Measurements from ENCODE around the gene MYRFL.
"Not testable (repeated sequence)": the region's sequence is repeated elsewhere in the genome, so short reads cannot be mapped to it uniquely, and the experiment has no call there.

MYRFL gene

DNA sequence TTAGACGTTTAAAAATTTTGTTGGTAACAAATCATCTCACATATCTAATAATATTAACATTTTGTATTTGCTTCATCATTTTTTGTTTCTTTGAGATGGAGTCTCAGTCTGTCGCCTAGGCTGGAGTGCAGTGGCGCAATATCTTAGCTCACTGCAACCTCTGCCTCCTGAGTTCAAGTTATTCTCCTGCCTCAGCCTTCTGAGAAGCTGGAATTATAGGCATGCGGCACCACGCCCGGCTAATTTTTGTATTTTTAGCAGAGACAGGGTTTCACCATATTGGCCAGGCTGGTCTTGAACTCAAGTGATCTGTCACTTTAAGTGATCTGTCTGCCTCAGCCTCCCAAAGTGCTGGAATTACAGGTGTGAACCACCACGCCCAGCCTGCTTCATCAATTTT is 169.1 kb downstream of the MYRFL start:
- DNase-seq, result not testable (repeated sequence)

DNA sequence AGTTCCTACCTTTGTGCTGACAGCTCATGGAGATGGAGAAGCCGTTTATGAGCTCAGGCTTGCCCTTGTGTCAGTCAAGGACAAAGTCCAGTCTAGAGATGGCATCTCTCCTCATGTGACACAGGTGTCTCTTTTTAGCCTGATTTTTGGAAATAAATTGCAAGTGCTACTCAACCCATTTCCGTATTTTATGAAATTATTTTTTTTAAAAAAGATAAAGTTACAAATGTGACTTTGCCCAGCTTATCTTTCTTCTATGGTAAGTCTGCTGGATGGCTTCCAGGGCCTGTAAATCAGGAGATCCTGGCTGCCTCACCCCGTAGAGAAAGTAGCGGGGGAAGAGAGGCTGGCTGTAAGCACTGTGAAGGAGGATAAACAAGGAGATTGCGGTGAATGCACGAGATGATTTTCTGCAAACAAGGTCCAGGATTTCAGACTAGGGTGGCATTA is 169.7 kb downstream of the MYRFL start:
- DNase-seq, result no peak

DNA sequence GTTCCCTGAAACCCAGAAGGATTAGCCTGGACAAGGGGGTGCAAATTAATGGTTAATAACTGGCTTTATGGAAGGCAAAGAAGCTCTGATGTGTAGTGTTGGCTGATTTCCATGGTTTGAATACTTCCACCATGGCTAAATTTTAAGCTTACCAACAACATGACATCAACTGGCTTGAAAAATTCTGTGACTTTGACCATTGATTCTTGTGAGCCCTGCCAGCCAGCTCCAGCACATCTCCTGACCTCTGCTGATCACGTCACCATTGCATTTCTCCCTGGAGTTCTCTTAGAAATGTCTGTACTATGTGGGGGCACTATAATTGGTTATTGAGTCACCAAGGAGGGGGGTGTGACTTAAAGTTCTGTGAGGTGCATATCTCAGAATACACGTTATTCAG is 171.2 kb downstream of the MYRFL start:
- DNase-seq, result no peak

DNA sequence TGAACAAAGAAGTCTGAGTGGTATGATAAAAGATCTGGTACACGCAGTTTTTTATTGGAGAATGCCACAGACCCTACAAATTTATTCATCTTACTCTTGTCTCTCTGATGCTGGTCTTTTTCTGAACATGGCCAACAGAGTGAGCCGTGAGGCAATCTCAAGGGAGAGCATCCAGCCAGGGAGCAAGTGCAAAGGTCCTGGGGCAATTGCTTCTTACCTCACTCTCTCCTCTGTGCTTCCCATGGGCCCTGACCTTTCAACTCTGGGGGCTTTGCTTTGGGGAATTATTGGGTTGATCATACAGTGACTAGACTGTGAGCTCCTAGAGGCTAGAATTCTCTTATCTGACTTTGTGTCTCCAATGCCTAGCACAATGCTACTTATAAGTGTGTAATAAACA is 171.7 kb downstream of the MYRFL start:
- DNase-seq, result no peak

DNA sequence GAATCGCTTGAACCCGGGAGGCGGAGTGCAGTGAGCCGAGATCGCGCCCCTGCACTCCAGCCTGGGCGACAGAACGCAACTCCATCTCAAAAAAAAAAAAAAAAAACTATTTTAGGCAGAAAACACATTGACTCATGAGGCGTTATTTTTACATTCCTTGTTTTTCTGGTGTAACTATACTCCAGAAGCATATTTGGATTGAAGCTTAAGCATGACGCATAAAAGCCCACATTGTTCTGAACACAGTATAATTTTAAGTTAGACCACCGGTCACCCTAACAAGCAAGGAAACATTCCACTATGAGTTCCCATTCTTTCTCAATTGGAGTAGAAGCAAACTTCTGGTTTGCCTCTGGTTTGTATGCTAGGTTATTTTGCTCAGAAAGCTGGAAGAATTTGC is 173.0 kb downstream of the MYRFL start:
- DNase-seq, result no peak

DNA sequence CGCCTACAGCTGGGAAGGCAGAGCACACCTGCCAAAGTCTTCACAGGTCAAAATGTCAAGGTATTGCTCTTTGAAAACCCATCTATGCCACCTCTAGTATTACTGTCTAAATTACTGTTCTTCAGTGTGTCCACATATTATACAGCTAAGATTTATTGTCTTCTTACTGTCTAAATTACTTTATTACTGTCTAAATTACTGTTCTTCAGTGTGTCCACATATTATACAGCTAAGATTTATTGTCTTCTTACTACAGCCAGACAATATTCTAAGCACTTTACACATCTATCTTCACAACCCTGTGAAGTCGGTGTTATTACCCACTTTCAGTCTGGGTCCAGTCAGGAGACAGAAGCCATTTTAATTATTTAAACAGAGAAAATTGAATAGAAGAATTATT is 173.9 kb downstream of the MYRFL start:
- no peak for DNase-seq

DNA sequence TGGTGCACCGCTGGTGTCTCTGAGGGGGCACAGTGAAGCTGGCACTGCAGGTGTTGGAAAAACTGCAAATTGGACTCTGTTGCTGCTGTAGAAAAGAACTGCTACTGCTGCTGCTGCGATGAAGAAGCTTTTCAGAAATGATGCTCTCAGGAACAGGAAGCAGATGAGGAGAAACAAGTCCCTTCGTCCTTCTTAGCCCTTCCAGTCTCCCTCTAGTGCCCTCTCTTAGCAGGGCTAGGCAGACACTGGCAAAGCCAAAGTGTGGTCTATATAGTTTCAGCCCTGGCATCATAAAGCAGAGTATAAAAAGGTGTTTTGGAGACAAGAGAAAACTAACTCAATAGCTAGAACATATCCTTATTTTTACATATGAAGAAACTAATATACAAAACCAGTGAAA is 174.5 kb downstream of the MYRFL start:
- no peak for DNase-seq

DNA sequence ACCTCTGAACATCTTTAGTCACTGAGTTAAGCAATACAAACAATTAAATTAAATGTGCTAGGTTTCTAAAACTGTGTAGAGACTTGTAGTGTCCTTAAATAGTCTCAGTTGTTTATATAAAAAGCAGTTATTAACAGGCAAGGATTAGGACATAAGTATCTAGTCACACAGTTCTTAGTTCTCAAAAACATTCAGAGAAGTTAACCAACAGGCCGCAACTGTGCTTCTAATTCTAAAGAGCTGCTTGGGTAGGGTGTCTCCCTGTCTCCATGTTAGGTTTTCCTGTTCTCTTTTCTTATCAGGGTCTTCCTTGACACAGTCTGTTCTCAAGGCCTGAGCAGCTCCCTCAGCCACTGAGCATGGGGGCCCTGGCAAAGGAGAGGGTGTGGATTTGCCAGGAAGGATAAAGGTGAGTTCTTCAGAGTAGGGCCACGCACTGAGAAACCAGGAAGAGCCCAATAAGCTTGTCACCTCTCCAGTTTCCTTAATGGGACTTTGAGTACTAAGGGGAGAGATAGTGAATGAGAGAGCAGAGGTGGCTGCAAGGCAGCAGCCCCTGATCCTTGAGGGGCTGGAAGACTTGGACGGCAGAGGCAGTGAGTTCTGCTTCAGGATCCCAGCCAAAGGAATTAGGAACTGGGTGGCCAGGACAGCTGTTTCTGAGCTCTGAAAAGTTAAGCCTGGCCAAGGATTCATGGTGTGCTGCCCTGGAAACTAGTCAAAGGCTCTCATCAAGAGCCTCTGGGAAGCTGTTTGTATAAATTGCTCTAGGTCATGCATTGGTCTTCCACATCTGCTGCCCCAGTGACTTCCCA is 177.3 kb downstream of the MYRFL start:
- DNase-seq, result no peak

DNA sequence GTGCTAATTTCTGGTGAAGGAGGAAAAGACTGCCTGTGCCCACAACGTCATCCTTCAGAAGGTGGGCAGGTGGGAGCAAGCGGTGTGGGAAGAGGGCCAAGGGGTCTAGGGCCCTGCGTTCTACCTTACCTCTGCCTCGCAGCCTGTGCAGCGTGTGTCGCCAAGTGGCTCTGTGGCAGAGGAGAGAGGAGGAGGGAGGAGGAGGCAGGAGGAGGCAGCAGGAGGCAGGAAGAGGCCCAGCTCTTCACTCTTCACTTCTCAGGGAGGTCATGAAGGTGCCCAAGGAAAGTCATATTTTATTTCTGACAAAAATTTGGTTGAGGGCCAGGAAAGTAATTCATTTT is 177.9 kb downstream of the MYRFL start:
- DNase-seq, result no peak

DNA sequence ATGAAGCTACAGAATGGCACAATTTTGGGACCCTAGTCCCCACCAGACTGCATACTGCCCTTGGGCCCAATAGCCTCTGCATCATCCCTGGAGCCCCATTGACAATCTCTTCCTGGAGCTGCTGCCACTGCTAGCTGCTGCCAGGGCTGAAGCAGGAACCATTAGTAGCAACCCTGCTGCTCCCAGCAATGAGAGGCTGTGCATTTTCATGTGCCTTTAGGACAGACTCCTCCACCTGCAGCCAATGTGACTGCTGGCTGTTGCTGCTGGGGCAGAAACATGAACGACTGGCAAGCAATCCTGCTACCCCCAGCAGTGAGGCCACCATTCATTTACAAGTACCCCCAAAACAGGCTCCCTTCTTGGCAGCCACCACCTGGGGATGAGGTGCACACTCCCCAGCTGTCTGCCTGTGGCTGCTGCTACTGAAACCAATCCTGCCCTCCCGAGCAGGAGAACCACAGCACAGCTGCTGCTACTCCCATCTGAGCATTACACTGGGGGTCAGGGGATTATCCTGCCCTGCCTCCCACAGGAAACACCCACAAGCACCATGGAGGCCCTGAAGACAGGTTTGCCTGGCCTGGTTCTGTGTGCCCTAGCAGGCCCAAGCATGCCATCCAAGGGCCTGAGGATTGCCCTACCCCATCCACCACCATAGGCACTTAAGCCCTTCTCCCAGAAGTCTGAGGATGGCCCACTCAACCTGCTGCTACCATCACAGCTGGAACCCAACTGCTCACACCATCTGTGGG is 181.0 kb downstream of the MYRFL start:
- DNase-seq, result no peak

DNA sequence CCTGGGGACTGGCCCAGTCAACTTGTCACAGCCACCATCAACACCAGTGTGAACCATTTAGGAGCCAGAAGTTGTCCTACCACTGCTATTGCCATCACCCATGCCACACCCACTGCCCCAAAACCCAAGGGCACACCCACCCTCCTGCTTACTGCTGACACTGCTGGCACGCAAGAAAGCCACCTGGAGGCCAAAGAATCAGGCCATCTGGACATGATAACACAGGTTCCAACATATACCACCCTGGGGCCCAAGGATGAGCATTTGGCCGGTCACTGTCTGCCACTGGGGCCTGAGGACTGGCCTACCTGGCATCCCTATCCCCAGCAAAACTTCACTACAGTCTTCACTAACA is 181.6 kb downstream of the MYRFL start:
- DNase-seq, result no peak

DNA sequence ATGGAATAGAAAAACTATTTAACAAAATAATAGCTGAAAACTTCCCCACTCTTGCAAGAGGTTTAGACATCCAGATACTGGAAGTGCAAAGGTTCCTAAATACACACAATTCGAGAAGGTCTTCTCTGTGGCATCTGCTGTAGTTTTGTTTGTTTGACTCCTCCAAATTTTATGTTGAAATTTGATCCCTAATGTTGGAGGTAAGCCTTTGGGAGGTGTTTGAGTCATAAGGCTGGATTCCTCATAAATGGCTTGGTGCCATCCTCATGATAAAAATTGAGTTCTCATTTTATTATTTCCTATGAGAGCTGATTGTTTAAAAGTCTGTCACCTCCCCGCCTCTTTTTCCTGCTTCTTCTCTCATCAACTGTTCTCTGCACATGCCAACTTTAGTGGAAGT is 182.7 kb downstream of the MYRFL start:
- DNase-seq, result no peak

Data from T-helper 1 cell (primary cell).